B cell (primary cell): Measurements from ENCODE around the gene ZNF75A. TPM values are rescaled to one million over a fixed set of nuclear protein-coding genes. Genes with fewer than 3 reads are reported as not detected.

Experiments used
- ATAC-seq: fragments of 200-7000 bp; cut with Tn5 transposase; one replicate; pipeline ENCODE4 v1.10.0; 2021; ENCODE audit warnings: low read depth, mild to moderate bottlenecking, moderate number of reproducible peaks, moderate library complexity
- CTCF ChIA-PET: fragments of 350-600 bp; sonication (Branson Sonifier 250); formaldehyde crosslinking; loops from one replicate; lab custom pipeline; 2021; ENCODE audit warnings: antibody characterized with exemption, inconsistent platforms; lab: Charles Lee
- POLR2A ChIA-PET: fragments of 350-600 bp; sonication (Branson Sonifier 250); formaldehyde crosslinking; loops from one replicate; lab custom pipeline; 2021; ENCODE audit warnings: antibody characterized with exemption; lab: Charles Lee
- DNase-seq: peaks from one replicate; pipeline ENCODE4 v3.0.0; 2013
- H2AFZ ChIP-seq: 2 replicates; pipeline ENCODE4 v1.6.1; 2012; ENCODE audit warnings: mild to moderate bottlenecking, low read depth, low read length; ENCODE audit not compliant: insufficient read depth, poor library complexity, severe bottlenecking
- H3K27ac ChIP-seq, 2 donors: 1 replicate in 1 of 2; 2 replicates in 1 of 2; pipeline ENCODE4 v1.5.1; 2012 to 2013; ENCODE audit warnings: low read length in 2 of 2, mild to moderate bottlenecking in 2 of 2, moderate library complexity in 1 of 2
- H3K27me3 ChIP-seq, 4 experiments: fragments of 200-600 bp in 1 of 4; sonication (generic) in 1 of 4; replicated peaks in 1 of 4; 1 replicate in 2 of 4; 2 replicates in 2 of 4; pipeline versions ENCODE4 v1.6.1 to v1.7.0; 2013 to 2016; ENCODE audit warnings: low read length in 3 of 4, mild to moderate bottlenecking in 2 of 4, mixed read lengths in 1 of 4, moderate library complexity in 1 of 4; ENCODE audit not compliant: insufficient read depth in 4 of 4, control insufficient read depth in 3 of 4; ENCODE audit errors: control extremely low read depth in 1 of 4
- H3K36me3 ChIP-seq, 2 experiments: replicated peaks in 1 of 2; 1 replicate in 1 of 2; 2 replicates in 1 of 2; pipeline versions ENCODE4 v1.6.1 to v1.7.1; 2013; ENCODE audit warnings: low read length in 1 of 2; ENCODE audit not compliant: insufficient read depth in 2 of 2, control insufficient read depth in 1 of 2; ENCODE audit errors: control extremely low read depth in 1 of 2, extremely low read depth in 1 of 2
- H3K4me1 ChIP-seq, 2 donors: fragments of 200-600 bp in 1 of 2; sonication (generic) in 1 of 2; 1 replicate in 1 of 2; 2 replicates in 1 of 2; pipeline versions ENCODE4 v1.5.1 to v1.6.1; 2013 to 2017; ENCODE audit warnings: low read length in 2 of 2; ENCODE audit not compliant: control insufficient read depth in 2 of 2, insufficient read depth in 2 of 2
- H3K4me2 ChIP-seq: replicated peaks from 2 replicates; pipeline ENCODE3; 2012; ENCODE audit warnings: mild to moderate bottlenecking, low read depth, low read length; ENCODE audit not compliant: poor library complexity, severe bottlenecking
- H3K4me3 ChIP-seq, 5 experiments: fragments of 200-600 bp in 1 of 5; sonication (generic) in 1 of 5; 1 replicate in 3 of 5; 2 replicates in 2 of 5; pipeline versions ENCODE4 v1.5.1 to v1.7.0; 2011 to 2016; ENCODE audit warnings: low read length in 4 of 5, mild to moderate bottlenecking in 4 of 5, low read depth in 2 of 5, control low read depth in 1 of 5, moderate library complexity in 1 of 5; ENCODE audit not compliant: insufficient read depth in 1 of 5; ENCODE audit errors: control extremely low read depth in 1 of 5, extremely low read depth in 1 of 5
- H3K79me2 ChIP-seq: fragments of 200-600 bp; sonication (generic); one replicate; pipeline ENCODE4 v1.6.0; 2016; ENCODE audit warnings: low read length; ENCODE audit not compliant: control insufficient read depth, insufficient read depth
- H3K9ac ChIP-seq: fragments of 200-600 bp; sonication (generic); 2 replicates; pipeline ENCODE4 v1.6.1; 2017; ENCODE audit warnings: mild to moderate bottlenecking, low read length, moderate library complexity
- H3K9me3 ChIP-seq, 3 donors: one replicate each; pipeline versions ENCODE4 v1.6.1 to v1.7.1; 2013; ENCODE audit warnings: low read length in 2 of 3; ENCODE audit not compliant: control insufficient read depth in 2 of 3, insufficient read depth in 1 of 3; ENCODE audit errors: control extremely low read depth in 1 of 3
- H4K20me1 ChIP-seq: 2 replicates; pipeline ENCODE4 v1.6.0; 2012; ENCODE audit warnings: mild to moderate bottlenecking, low read length; ENCODE audit not compliant: insufficient read depth, control insufficient read depth, poor library complexity, severe bottlenecking
- H3K27ac Mint-ChIP-seq: one replicate; pipeline ENCODE4 v1.8.0; 2021; ENCODE audit warnings: mixed read lengths
- H3K27me3 Mint-ChIP-seq: one replicate; pipeline ENCODE4 v1.8.0; 2021; ENCODE audit warnings: mixed read lengths
- H3K4me1 Mint-ChIP-seq: one replicate; pipeline ENCODE4 v1.8.0; 2021; ENCODE audit warnings: mixed read lengths
- H3K4me3 Mint-ChIP-seq: one replicate; pipeline ENCODE4 v1.8.0; 2021; ENCODE audit warnings: mixed read lengths
- H3K9me3 Mint-ChIP-seq: one replicate; pipeline ENCODE4 v1.8.0; 2022; ENCODE audit warnings: mixed read lengths; ENCODE audit not compliant: insufficient read depth
- CTCF ChIP-seq: fragments of 200-600 bp; IDR thresholded peaks from one replicate; pipeline ENCODE4 v1.8.0; 2022; ENCODE audit warnings: antibody characterized with exemption, mild to moderate bottlenecking
- EZH2 ChIP-seq: IDR thresholded peaks from 2 replicates; pipeline ENCODE4 v1.6.1; 2012; ENCODE audit warnings: borderline replicate concordance, low read depth, mild to moderate bottlenecking, moderate library complexity, low read length; ENCODE audit not compliant: insufficient read depth, poor library complexity, severe bottlenecking
- WGBS: methylation state at CpG from one replicate; pipeline ENCODE4 v1.1.5; 2013; ENCODE audit warnings: missing lambda C conversion rate; ENCODE audit not compliant: insufficient coverage; 5-methylcytosine and 5-hydroxymethylcytosine counted together
- intact Hi-C: fragments of 100-400 bp; cut with micrococcal nuclease; formaldehyde crosslinking; loops from one replicate; pipeline ENCODE4 v1.10.0; 2022
- polyA plus RNA-seq: library from polyadenylated mRNA; depleted of rRNA; stranded (reverse); fragments of >200 nt; gene quantifications from 2 replicates; pipeline ENCODE4 v1.2.3, GENCODE V29; 2012
- total RNA-seq, 2 donors: library from RNA; stranded (reverse); fragments of 120-200 nt in 1 of 2; gene quantifications; 1 replicate in 1 of 2; 2 replicates in 1 of 2; pipeline versions ENCODE4 v1.2.3 to v1.2.4, GENCODE V29; 2013 to 2022

The ZNF75A gene
- total and polyA plus RNA-seq, 2 donors (not counting 1 experiment from before 2014, with no cell fraction given), result 31.4 to 111 TPM

- Histone ChIP-seq H3K9ac (peak overlapping the region; percentile 76), H2AFZ (peak overlapping the region; percentile 81), H3K79me2 (peaks cover 51% of the 10 kb centered on the region), H3K27me3 (no peaks in the 10 kb centered on the region), H3K4me1 (peaks cover 22 to 30% of the 10 kb centered on the region in 2 donors), H3K4me2 (peak overlapping the region; percentile 98), H3K4me3 (peak overlapping the region; percentile 78 to 100 (median 95)), H3K27ac (peak overlapping the region; percentile 97 to 99), H3K36me3 (peaks cover 4 to 24% of the 10 kb centered on the region in 2 experiments), H4K20me1 (peaks cover 24% of the 10 kb centered on the region), H3K9me3 (peaks cover 1 to 14% (median 4%) of the 10 kb centered on the region in 3 donors)
- intact Hi-C loops, result loop anchor here (1.0 to 10.0 kb wide), 8 partner anchors 19 to 597 kb away; partner anchors contain the start of genes CREBBP, HCFC1R1, THOC6 and TIGD7
- ChIA-PET CTCF (interaction anchor here (0.6 to 1.7 kb wide), 6 partner anchors 14 to 188 kb away, joined by 3 to 17 read pairs (median 4); no protein-coding TSS in a partner anchor), POLR2A (interaction anchor here (0.8 to 2.8 kb wide), 9 partner anchors 10 to 987 kb away, joined by 3 to 18 read pairs (median 5); partner anchors contain the start of genes CLUAP1, TIGD7, ZNF174 and ZNF75A)
- TF ChIP-seq EZH2 (no peak), CTCF (no peak)
- 7% methylated on average over 53 of the region's 56 CpGs for WGBS
- H3K27ac Mint-ChIP-seq, result peak overlapping the region; percentile 98
- no peaks in the 10 kb centered on the region for H3K27me3 Mint-ChIP-seq
- ATAC-seq (no peak), DNase-seq (no peak)
- H3K9me3 Mint-ChIP-seq, result no peaks in the 10 kb centered on the region
- H3K4me1 Mint-ChIP-seq, result peaks cover 37% of the 10 kb centered on the region
- H3K4me3 Mint-ChIP-seq, result peak overlapping the region; percentile 97
Observed at GRCh38 chr16:3283543-3284447, 21.5 kb upstream of the ZNF75A start.
